GM20431 (cell line): ENCODE data around the gene ACRBP.
"Not testable (repeated sequence)": the region's sequence is repeated elsewhere in the genome, so short reads cannot be mapped to it uniquely, and the experiment has no call there.

Source experiments
- in situ Hi-C: fragments of 300-500 bp; cut with MseI, MboI; formaldehyde crosslinking; loops from one replicate; pipeline ENCODE4 v1.15.0; 2020; ENCODE audit warnings: low sequenced_read_pairs; ENCODE audit not compliant: unreplicated experiment

ACRBP gene

DNA sequence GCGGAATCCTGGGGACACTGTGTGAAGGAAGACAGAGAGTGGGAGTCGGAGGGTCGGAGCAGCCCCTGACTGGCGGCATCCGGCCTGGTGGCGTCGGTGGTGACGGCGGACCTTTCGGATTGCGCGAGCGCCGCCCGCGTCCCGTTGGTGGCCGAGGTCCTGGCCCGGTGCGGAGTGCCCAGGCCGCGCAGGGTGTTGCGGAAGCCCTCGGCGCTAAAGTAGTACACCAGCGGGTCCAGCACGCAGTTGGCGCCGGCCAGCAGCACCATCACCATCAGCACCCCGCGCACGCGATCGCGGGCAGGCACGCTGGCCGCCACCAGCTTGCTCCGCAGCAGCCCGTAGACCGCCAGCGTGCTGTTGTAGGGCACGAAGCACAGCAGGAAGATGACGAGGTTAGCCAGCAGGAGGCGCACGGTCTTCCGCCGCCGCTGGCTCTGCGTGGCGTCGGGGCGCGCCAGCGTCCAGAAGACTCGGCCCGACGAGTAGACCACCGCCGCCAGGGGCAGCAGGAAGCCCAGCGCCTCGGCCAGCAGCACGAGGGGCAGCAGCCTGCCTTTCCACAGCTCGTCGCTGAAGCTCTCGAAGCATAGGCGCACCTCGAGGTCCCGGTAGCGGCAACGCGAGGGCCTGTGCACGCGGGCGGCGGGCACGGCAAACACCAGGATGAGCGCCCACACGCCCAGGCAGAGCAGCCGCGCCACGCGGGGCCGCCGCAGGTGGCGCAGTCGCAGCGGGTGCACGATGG lies 26.9 kb downstream of the ACRBP start:
- in situ Hi-C loops: no loop called here

DNA sequence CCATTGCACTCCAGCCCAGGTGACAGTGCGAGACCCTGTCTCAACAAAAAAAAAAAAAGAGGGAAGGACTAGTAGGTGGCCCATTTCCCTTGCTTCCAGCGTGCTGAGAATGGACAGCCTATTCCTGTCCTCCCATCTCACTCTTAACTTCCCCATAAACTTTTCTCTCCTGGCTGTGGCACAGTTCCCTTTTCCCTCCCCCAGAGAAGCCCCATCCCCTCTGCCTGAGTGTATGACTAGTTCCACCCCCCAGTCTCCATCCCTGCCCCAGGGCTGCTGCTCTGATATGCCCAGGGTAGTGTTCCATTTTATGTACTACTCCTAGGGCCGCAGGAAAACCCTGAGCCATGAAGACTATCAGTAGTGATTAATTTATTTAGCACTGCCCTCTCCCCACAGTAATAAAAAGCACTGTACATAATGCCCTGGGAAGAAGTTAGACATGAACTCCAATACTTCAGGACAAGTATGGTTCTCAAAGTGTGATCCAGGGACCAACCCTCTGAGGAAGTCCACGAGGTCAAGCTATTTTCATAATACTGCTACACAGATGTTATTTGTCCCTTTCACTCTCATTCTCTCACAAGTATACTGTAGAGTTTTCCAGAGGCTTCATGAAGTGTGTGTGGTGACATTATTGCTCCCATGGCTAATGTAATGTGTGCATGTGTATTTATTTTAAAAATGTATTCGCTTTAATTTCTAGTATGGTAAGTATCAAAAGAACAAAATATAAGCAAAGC lies 28.6 kb downstream of the ACRBP start:
- in situ Hi-C loops: no loop called here

DNA sequence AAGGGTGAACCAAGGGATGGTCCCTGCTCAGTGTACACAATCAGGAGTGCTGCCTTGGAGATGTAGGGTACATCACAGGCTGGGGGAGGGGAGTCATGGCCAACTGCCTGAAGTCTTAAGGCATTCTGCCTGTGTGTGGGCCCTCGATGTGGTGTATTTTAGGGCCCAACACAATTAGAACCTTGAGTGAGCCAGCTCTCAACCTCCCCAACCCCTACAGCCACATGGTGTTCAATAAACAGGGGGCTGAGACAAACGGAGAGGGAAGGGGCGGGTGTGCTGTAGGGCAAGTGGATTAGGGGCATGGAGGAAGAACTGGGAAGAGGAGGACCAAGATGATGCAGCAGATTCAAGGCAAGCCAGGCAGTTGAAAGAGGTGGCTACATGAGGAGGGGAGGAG lies 31.4 kb downstream of the ACRBP start:
- in situ Hi-C loops: no loop called here

DNA sequence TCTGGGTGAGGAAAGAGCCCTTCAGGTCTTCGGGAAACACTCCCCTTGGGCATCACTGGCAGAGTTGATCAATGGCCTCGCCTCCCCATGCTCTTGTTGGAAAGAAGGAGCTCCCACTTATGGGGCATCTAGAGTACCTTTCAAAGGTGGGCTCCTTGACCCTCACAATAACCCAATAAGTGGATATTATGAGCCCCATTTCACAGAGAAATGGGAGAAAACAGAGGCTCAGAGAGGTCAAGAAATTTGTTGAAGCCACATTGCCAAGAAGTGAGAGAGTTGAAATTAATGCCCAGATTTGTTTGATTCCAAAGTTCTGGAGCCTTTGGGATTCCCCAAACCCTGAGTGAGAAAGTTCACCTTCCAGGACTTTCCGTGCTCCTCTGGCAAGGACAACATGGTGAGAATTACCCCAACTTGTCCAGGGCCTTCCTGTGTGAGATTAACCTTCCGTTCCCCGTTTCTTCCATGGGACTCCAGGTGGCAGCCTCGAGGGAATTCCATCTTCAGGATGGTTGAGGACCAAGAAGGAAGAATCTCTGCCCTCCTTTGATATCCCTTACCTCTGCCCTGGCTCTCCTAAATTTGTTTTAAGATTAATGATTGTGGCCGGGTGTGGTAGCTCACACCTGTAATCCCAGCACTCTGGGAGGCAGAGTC lies 32.6 kb downstream of the ACRBP start:
- in situ Hi-C loops: no loop called here

DNA sequence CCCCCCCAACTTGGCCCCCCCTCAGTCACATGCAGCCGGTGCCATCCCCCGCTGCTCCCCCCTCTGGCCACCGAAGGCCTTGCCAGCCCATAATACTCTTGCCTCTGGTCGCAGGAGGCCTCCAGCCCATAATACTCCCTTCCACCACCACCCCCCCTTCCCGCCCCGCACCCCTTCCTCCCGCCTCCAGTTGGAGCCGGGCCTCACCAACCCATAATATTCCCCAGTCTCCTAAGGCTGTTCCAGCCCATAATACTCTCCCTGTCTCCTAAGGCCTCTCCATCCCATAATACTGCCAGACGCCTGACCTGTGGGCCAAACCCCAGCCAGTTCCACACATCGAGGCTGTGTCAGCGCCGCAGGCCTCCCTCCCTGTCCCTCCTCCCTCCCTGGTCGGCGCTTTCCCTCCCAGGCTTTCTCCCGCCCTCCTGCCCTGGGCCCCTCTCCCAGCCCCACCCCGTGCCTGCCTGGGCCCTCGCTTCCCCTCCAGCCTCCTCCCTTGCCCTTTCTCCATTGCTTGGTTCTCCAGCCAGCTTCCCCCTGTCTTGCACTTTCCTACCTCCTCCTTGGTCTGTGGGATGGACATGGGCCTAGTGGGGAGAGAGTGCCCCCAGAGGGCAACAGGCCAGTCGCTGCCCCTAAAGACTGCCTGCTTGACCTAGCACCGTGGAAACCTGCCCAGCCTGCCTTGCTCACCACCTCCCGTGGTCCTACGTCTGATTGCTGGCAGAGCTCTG lies 33.3 kb downstream of the ACRBP start:
- in situ Hi-C loops: no loop called here

DNA sequence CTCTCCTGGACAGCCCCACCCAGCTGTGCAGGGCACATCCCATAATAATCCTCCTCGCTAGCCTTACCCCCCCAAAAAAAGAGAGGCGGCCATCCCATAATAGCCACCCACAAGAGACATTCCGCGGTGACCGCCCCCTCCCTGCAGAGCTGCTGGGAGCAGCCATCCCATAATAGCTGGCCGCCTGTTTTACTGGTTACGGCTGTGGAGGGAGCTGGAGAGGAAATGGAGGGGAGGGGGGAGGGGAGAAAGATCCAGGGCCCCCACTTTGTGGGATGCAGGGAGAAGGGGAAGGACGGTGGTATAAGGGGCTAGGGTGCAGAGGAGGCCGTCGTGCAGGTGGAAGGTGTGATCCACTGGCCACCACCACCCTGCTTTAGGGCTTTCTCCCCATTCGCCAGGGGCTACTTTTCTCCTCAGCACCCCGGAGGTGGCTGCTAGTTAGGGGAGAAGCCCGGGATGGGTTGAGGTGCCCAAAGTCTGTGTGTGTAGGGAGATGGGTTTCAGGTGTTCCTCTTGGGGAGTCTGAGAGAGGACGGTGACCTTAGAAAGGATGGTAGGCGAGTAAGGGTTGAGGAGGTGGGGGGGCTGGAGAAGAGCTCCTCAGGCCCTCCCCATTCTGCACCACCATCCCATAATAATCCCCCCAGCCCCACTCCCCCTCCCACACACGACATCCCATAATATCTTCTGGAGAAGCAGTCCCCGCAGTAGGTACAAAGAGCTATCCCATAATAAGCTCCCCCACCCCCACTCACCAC lies 34.0 kb downstream of the ACRBP start:
- in situ Hi-C loops: no loop called here

DNA sequence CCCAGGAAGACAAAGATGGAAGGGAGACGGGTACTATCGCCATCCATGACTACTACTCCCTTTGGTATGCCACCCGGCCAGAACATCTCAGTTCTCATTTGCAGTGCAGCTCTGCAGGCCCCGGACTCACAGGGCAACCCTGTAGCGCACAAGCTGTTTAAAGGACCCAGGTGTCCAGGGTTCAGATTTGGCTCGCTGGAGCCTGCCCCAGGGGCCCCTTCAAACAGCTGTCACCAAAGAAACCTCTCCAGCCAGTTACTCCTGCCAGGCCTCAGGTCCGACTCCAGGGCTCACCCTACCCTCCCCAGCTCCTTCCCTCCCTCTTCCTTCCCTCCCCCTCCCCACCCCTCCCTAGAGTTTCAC lies 34.6 kb downstream of the ACRBP start:
- in situ Hi-C loops: no loop called here

DNA sequence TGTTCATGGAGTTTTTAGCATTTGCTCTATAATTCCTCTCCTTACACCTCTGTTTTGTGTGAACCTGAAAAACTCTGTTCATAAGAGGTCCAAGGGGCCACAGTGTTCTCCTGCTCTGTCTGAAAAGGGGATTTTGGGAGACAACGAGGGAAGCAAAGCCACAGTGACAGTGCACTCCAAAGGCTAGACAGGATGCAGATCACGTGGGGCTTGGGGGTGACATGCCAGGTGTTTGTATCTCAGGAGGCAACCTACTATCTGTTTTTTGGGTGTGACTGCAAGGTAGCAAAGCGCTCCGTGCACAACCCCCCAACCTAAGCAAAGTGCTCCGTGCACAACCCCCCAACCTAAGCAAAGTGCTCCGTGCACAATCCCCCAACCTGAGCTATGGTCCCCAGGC lies 35.0 kb downstream of the ACRBP start:
- in situ Hi-C loops: no loop called here

DNA sequence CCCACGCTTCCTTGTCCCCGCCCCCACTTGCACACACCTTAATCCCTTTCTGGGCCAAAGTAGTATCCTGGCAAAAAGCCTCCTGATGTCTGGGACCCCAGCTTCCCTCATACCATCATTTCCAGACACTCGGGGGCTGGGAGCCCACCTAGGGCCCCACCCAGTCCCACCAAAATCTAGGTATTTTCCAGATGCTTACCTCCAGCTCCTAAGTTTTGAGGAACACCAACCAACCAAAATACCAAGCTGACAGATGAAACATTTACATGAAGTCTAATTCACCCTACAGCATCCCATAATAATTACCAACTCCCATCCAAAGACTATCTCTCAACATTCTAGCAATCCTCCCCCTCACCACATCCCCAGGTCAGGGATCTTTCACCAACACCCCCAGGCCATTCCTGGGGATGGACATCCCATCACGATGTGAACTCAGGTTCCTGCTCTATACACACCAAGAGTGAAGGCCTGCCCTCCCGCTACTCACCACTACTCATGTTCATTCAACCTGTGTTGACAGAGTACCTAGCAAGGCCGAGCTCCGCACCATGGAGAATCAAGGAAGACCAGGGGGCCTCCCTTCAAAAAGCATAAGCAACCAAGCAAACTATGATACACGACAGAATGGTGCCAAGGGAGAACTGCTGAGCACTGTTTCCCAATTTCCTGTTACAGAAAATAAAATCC lies 38.5 kb downstream of the ACRBP start:
- in situ Hi-C loops: no loop called here

DNA sequence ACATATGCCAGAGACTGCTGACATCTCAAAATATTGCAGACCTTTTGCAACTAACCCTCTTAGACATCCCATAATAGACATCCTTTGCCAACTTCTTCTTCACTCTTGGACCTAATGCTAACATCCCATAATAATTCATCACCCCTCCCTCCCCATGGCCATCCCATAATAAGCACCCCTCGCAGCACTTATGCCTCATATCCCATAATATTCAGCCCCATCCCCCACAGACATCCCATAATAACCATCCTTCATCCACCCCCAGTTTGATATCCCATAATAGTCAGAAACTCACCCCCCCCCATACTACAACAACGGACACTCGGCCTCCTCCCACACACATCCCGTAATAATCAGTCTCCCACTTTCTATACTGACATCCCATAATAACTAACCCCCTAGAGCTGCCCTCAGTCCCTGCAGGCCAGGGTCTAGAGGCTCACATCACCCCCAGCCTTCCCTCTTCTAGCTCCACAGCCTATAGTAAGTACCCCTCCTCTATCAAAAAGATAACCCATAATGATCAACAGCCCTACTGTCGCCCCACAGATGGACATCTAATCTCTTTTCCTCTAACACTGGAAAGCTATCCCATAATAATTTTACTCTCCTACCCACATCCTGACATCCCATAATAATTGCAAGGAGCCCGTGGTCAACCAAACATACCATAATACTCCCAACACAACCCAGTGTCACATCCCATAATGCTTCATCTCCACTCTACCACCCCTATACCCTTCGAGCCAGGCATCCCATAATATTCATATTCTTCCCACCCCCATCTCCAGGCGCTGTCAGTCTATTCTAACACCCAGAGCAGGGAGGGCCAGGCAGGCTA lies 39.3 kb downstream of the ACRBP start:
- in situ Hi-C loops: no loop called here

DNA sequence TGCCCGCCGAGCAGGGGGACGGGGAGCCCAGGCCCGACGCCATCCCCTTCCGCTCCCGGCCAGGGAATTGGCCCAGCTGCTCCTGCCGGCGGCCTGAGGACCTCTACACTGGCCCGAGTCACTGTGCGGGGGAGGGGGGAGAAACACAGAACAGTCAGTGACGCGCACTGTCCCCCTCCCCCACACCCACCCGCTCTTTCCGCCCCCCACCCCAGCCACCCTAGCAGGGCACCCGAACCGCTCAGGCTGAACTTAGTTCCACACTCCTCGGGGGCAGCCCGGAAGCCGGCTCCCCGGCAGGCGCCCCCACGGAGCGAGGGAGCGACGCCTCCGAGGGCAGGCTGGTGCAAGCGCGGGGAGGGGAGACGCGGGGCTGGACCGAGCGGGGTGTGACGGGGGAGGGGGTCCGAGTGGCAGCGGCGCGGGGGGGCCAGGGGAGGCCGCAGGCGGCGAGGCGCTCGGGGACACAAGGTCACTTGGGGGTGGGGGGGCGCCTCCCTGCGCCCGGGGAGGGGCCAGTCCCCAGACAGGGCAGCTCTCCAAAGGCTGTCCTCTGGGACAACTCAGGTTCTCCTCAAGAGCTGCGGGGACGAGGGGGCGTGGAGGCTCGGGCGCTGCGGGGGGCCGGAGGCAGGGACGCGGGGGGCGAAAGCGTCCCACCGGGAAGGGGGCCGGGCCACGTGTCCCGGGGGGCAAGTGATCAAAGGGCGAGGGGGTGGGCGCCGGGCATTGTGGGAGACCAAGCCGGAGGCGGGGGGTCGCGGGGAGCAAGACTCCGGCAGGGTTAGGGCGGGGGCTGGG lies 40.7 kb downstream of the ACRBP start:
- in situ Hi-C loops: no loop called here

DNA sequence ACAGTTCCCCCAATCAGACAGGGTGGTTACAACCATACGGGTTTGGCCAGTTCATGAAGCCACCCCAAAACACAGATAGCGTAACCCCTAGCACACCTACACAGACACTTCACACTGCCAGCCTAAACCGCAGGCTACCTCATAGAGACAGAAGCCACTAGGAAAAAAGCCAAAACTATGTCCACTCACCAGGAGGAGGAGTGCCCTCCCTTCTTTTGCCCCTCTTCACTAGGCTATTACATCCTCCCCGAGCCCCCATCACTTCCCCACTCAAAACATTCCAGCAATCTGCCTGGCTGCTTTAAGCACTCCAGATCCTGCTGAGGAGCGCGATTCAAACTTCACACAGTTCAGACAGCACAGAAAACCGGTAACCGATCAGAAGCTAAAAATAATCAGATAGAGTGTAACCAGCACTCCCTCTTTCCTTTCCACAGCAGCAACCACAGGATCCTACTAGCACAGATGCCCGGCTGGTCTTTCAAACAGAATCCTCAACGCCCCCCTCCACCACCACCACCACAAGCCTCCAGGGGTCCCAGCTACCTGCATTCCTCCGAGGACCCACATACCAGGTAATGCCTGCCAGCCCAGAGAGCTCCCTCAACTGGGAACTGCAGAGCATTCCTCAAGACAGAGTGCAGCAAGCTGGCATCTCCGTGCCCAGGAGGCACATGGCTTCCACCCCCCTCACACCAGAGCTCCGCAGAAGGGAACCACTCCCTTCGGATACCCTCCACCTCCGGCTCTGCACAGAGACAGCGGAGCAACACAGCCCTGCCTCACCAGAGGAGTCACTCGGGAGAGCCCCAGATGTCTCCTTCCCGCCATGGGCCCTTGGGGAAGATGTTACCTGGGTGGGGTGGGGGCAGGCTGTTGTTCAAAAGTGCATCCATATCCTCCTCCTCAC lies 41.6 kb downstream of the ACRBP start:
- in situ Hi-C loops: no loop called here

DNA sequence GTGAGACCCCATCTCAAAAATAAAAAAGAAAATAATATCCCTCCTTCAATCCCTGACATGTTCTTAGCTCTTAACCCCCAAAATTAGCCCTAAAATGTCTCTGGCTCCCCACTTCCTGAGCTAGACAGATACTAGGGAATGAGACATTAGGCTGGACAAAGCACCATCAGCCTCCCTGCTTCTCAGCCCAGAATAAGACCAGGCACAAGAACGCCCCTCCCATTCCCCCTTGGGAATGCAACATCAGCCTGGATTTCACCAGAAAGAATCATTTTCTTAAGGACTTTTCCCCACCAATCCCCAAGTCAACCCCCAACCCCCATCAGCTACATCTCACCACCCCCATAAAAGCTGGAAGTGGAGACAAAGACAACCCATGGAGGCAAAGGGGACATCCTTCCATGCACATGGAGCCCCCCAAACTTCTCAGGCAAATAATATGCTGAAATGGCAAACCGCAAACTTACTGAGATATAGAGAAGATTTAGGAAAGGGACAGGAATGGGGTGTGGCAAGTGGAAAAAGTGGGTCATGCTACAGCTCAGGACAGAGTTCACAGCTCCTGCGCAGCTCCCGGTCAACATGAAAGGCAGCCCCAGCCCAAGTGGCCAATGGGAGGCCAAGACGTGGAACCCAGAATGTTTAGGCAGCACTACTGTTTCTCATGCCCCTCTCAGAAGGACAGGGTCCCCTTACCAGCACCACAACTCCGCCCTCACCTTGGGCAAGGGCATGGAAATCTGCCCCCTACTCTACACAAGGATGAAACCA lies 42.8 kb downstream of the ACRBP start:
- in situ Hi-C loops: no loop called here

DNA sequence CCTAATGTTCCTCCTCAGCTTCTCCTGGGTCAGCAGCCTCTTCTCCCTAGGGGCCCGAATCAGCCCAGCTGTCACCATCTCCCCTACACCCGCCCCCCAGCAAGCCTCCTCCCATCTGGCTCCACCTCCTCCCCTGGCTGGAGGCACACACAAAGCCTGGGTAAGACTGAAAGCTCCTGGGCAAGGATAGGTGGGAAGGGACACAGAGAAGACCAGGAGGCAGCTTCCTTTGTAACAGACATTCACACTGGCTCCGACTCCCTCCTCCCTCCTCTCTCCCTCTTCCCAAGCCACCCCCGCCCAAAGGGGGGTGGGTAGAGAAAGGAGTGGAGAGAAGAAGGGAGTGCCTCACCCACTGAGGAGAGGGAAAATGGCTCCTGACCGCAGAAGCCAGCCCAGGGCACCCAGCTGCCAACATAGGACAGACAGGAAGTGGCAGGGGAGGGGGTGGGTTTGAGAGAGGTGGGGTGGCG lies 44.1 kb downstream of the ACRBP start:
- in situ Hi-C loops: no loop called here

DNA sequence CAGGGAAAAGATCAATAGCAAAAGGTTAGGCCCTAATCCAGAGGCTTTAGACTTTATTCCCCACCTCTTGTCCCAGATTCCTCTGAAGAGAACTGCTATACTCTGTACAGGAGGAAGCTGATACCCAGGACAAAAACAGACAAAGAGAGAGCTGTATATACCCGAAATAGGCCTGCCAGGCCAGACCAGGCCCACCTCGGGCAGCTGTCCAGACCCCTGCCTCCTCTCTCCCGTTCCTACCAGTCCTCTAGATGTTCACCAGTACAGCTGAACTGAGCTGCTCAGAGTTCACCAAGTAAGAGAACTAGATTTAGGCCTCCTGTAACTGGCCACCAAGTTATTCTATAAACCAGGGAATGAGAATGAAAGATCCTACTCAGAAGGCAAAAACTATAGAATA lies 44.7 kb downstream of the ACRBP start:
- in situ Hi-C loops: no loop called here

DNA sequence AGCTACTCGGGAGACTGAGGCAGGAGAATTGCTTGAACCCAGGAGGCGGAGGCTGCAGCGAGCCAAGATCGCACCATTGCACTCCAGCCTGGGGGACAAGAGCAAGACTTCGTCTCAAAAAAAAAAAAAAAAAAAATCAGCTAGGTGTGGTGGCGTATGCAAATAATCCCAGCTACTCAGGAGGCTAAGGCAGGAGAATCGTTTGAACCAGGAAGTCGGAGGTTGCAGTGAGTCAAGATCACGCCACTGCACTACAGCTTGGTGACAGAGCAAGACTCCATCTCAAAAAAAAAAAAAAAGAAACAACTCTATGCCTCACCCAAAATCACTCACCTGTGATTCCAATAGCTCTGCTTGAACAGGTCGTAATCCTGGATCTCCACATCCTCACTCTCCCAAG lies 51.6 kb downstream of the ACRBP start:
- in situ Hi-C loops: not testable (repeated sequence)
